Adrenal gland (tissue), 12 donors: ENCODE results near the gene CFAP206. TPM values are rescaled to one million over a fixed set of nuclear protein-coding genes. Genes with fewer than 3 reads are reported as not detected.

ENCODE experiments used
- DNase-seq, 7 donors: peaks; one replicate each; pipeline ENCODE4 v3.0.0-alpha.2; 2019 to 2020
- H3K27ac ChIP-seq, 5 donors: fragments of 200-600 bp; sonication (generic) in 4 of 5; 1 replicate in 3 of 5; 2 replicates in 2 of 5; pipeline versions ENCODE4 v1.5.1 to v1.8.0; 2016 to 2020; ENCODE audit warnings: mild to moderate bottlenecking in 1 of 5
- H3K27me3 ChIP-seq: fragments of 200-600 bp; 2 replicates; pipeline ENCODE4 v1.8.0; 2021
- H3K36me3 ChIP-seq, 2 donors: fragments of 200-600 bp; replicated peaks in 1 of 2; 1 replicate in 1 of 2; 2 replicates in 1 of 2; pipeline versions ENCODE4 v1.5.1 to v1.8.0; 2018 to 2022
- H3K4me1 ChIP-seq, 2 donors: fragments of 200-600 bp; replicated peaks in 1 of 2; 1 replicate in 1 of 2; 2 replicates in 1 of 2; pipeline versions ENCODE4 v1.5.1 to v1.8.0; 2018 to 2021
- H3K4me3 ChIP-seq, 4 donors: fragments of 200-600 bp; sonication (generic) in 3 of 4; one replicate each; pipeline ENCODE4 v1.5.1; 2016 to 2018
- H3K9me3 ChIP-seq, 3 donors: fragments of 200-600 bp; sonication (generic) in 1 of 3; replicated peaks in 1 of 3; 1 replicate in 2 of 3; 2 replicates in 1 of 3; pipeline versions ENCODE4 v1.5.1 to v1.8.0; 2016 to 2021
- CTCF ChIP-seq, 6 experiments: fragments of 450-650 bp in 4 of 6; fragments of 200-600 bp in 2 of 6; sonication (generic) in 1 of 6; IDR thresholded peaks; 1 replicate in 5 of 6; 2 replicates in 1 of 6; pipeline versions ENCODE4 v1.5.1 to v1.8.0; 2016 to 2021; ENCODE audit warnings: antibody characterized with exemption in 6 of 6, mild to moderate bottlenecking in 2 of 6, moderate library complexity in 1 of 6
- POLR2A ChIP-seq, 2 donors: fragments of 450-650 bp; IDR thresholded peaks; one replicate each; pipeline ENCODE4 v1.6.1; 2017; ENCODE audit warnings: antibody characterized with exemption in 2 of 2, mild to moderate bottlenecking in 2 of 2, moderate library complexity in 1 of 2
- WGBS, 4 donors: extraction: QIAGEN DNeasy Blood & Tissue Kit in 2 of 4; methylation state at CpG; one replicate each; pipeline versions ENCODE4 v1.1.5 to v1.1.7; 2013 to 2017; 5-methylcytosine and 5-hydroxymethylcytosine counted together
- intact Hi-C, 2 donors: fragments of 100-400 bp; cut with DNase I; formaldehyde crosslinking; loops; one replicate each; pipeline versions ENCODE4 v1.14.1 to v1.15.0; 2022 to 2023
- polyA plus RNA-seq, 3 donors: library from polyadenylated mRNA; stranded (reverse); fragments of 200-250 nt in 2 of 3; fragments of 350-450 nt in 1 of 3; fragmentation: Illumina TruSeq in 1 of 3; extraction: RNeasy Lipid Tissue Mini Kit (QIAGEN cat#74804) in 1 of 3; gene quantifications; one replicate each; pipeline ENCODE4 v1.2.3, GENCODE V29; 2013 to 2014
- total RNA-seq, 9 donors: library from RNA; depleted of rRNA in 4 of 9; stranded (reverse); fragments of >200 nt in 4 of 9; fragments of 120-200 nt in 1 of 9; fragmentation: NEBNext Ultra II Directional in 1 of 9; extraction: Animal tissue kit (Norgen Biotek cat#: 25700) in 1 of 9; gene quantifications; one replicate each; pipeline versions ENCODE4 v1.1.0 to v1.2.4, GENCODE V29; 2013 to 2023
- donor health status: healthy with polysubstance abuse.
- donor health status: Bipolar disorder and iron deficiency.
- donor health status: DM: yes; HTN: yes; CAD: no.
- donor health status: DM: no; HTN: no; CAD: no.
- donor health status: DM: no; HTN: no; CAD: no.
- donor health status: DM: yes; HTN: yes; CAD: no.

The CFAP206 gene
- total and polyA plus RNA-seq, 12 donors: 0.09 to 1.6 (median 0.42) TPM

GRCh38 chr6:87465051-87465450, 57.3 kb downstream of the CFAP206 start:
- 88 to 96% (median 91%) methylated on average over 2 of the region's 2 CpGs for WGBS, 4 donors
- no peak overlapping the region for H3K4me3 ChIP-seq
- H3K36me3 ChIP-seq: no peaks in the 10 kb centered on the region
- H3K4me1 ChIP-seq: no peaks in the 10 kb centered on the region
- no peak for DNase-seq
- TF ChIP-seq CTCF (IDR thresholded peaks at IDR 0.05): no peak
- TF ChIP-seq POLR2A (IDR thresholded peaks at IDR 0.05): no peak
- H3K9me3 ChIP-seq: no peaks in the 10 kb centered on the region
- H3K27ac ChIP-seq: no peak overlapping the region
- intact Hi-C loops: no loop called here
- H3K27me3 ChIP-seq: no peaks in the 10 kb centered on the region

- Histone ChIP-seq H3K27ac (peak within 1 kb of the TSS; percentile 81 to 98 (median 92)), H3K9me3 (no peaks in the 10 kb centered on the region), H3K4me3 (peak within 1 kb of the TSS; percentile 81 to 95 (median 85)), H3K36me3 (no peaks in the 10 kb centered on the region), H3K4me1 (peaks cover 8 to 18% of the 10 kb centered on the region in 2 donors), H3K27me3 (no peaks in the 10 kb centered on the region)
- intact Hi-C loops: no loop called here
- TF ChIP-seq CTCF (IDR thresholded peaks at IDR 0.05): peak; percentile 31 to 53 (median 44)
- TF ChIP-seq POLR2A (IDR thresholded peaks at IDR 0.05): peak; percentile 53 to 89
- peak; percentile 83 to 92 (median 88) for DNase-seq
- WGBS, 4 donors: 0 to 1% (median 0%) methylated on average over 14 to 70 of the region's 70 CpGs
Observed at GRCh38 chr6:87472525-87473418, 65.0 kb downstream of the CFAP206 start, which contains the start of gene SLC35A1. TSS of gene SLC35A1 (plus strand) at chr6:87472974. CDS start at chr6:87473004, 30 bp downstream.

- H3K27ac ChIP-seq: peak overlapping the region in 4 of 5 donors; percentile 81 to 98 (median 90)
- no peaks in the 10 kb centered on the region for H3K9me3 ChIP-seq
- TF ChIP-seq POLR2A (IDR thresholded peaks at IDR 0.05) (no peak), CTCF (IDR thresholded peaks at IDR 0.05) (no peak)
- intact Hi-C loops: no loop called here
- no peaks in the 10 kb centered on the region for H3K36me3 ChIP-seq
- H3K27me3 ChIP-seq: no peaks in the 10 kb centered on the region
- DNase-seq: peak in 3 of 7 donors; percentile 59 to 71 (median 59)
- peak overlapping the region in 3 of 4 donors; percentile 81 to 95 (median 85) for H3K4me3 ChIP-seq
- peaks cover 8 to 18% of the 10 kb centered on the region in 2 donors for H3K4me1 ChIP-seq
- 1 to 3% (median 2%) methylated on average over 6 to 15 of the region's 15 CpGs for WGBS, 4 donors
Observed at GRCh38 chr6:87473419-87473903, 65.7 kb downstream of the CFAP206 start.

GRCh38 chr6:87481931-87482330, 74.2 kb downstream of the CFAP206 start:
- Histone ChIP-seq H3K27me3 (no peaks in the 10 kb centered on the region), H3K36me3 (no peaks in the 10 kb centered on the region), H3K4me3 (no peak overlapping the region), H3K27ac (no peak overlapping the region), H3K9me3 (no peaks in the 10 kb centered on the region), H3K4me1 (peaks cover 5 to 8% of the 10 kb centered on the region in 2 donors)
- no peak for DNase-seq
- WGBS, 4 donors: 72 to 84% (median 82%) methylated on average over 3 of the region's 3 CpGs
- TF ChIP-seq CTCF (IDR thresholded peaks at IDR 0.05) (no peak), POLR2A (IDR thresholded peaks at IDR 0.05) (no peak)
- intact Hi-C loops: no loop called here
